NCI-H524 (cell line): ENCODE measurements around the gene CALD1.

Experiments used
- DNase-seq, 2 experiments: peaks; one replicate each; lab custom pipeline; 2025; lab: John Stamatoyannopoulos, UW

CALD1 gene

DNA sequence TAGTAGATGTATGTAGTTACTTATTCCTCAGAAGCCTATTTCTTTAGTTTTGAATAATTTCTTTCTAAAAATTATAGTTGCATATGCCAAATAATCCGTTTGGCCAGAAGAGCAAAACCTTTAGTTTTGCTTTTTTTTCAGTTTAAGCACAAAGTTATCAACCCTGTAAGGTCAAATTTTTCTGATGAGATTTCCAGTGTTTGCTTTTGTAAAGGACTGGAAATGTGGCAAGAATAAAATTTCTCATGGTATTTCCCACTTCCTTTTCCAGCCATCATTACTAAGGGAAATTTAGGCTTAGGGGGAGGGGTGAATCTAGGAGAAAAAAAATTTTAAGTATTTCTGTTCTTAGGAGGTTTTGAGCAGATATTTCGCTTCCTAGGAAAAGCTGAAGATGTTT, 7.6 kb downstream of the CALD1 start:
- no peak for DNase-seq

DNA sequence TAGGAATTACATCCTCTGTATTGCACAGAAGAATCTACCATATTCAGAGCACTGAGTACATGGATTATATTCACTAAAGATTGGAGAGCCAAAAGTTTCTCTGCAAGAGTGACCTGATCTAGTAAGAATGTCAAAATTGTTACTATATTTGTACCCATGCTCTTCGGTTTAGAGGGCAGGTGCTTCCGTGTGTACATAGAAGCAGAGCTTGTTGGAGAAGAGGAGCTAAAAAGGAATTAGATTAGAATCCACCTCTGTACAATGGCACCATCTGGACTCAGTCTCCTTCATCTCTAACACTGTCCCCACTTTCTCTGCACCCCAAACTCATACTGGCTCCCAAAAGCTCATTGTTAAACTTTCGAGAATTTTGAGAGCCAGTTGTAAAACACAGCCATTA, 8.3 kb downstream of the CALD1 start:
- no peak for DNase-seq

DNA sequence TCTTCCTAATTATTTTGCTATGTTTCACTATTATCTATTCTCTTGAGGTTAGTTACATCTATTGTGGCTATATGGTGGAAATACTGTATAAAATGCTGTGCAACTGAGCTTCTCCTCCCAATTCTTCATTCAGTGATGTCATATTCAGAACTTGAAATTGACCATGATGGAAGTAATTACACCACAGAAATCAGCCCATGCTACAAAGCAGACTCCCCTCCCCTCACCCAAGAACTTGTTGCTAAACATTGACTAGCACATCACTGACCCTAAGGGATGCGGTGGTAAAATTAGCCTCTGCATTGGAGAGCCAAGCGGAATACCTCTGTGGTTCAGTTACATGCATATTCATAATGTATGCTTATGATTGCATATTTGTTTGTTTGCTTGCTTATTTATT, 8.8 kb downstream of the CALD1 start:
- DNase-seq = no peak

DNA sequence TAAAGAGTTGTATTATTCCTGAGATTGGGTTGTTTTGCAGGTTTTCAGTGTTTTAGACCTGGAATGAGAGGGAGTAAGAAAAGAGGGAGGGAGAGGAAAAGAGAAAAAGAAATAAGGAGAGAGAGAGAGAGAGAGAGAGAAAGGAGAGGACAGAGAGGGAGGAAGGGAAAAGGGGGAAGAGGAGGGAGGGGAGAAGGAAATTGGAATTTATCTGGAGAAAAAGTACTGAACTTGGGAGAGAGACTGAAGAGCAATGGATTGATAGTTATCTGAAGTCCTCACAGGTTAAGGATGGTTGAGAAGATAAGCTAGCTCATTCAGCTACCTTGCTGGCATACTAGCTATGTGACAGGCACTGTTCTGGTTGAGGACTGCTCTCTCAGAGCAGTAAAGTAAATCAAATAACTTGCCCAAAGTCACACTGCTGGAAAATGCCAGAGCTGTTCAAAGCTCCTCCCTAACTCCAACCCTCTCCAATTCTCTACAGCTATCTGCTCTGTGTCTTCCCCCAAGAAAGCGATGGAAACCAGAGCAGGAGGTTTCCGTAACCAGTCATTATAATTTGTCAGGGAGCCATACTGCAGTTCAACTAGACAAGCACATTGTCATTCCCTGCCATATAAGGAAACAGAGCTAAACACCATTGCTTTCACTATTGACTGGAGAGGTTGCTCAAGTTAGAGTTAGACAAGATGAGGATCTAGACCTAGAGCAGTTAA, 10.7 kb downstream of the CALD1 start:
- DNase-seq = no peak

DNA sequence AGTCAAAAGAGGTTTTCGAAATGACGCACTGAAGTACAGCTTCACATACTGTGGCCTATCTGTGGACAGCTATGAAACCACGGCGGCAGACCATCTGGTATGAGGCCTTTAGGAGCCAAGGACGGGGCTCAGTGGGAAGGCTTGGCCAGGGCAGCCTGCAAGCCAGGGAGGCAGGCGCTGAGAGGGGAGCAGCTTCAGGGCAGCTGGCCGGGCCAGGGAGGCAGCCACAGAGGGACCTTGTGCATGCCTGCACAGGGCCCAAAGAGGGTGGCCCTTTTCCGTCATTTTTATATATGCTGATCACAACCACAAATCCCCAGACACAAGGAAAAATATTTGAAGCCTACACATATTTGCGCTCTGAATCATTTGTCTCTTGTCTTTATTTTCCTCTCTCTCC, 13.5 kb downstream of the CALD1 start:
- no peak for DNase-seq

DNA sequence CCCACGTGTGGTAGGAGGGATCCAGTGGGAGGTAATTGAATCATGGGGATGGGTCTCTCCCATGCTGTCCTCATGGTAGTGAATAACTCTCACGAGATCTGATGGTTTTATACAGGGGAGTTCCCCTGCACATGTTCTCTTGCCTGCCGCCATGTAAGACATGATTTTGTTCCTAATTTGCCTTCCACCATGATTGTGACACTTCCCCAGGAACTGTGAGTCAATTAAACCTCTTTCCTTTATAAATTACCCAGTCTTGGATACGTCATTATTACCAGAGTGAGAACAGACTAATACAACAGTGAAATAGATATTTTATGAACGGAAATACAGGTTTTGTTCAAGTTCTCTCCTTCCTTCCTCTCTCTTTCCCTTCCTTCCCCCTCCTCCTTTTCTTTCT, 15.8 kb downstream of the CALD1 start:
- no peak for DNase-seq

DNA sequence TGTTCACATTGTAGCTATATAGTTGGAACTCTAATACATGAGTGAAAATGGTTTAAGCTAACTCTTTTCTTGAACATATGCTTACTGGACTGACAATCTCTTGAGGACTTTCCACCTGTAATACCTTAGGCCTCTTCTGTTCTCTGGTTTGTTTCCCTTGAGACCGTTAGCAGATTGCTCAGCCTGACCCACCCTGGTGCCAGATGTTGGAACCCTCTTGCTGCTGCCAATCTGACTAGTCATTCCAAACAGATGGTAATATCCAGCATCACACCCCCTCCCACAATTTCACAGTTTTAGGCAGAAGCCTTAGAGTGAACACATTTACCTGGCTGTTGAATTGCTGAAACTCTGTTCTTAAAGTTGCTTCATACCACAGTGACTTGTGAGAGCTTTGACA, 18.7 kb downstream of the CALD1 start:
- DNase-seq = peak; percentile 90 to 97

DNA sequence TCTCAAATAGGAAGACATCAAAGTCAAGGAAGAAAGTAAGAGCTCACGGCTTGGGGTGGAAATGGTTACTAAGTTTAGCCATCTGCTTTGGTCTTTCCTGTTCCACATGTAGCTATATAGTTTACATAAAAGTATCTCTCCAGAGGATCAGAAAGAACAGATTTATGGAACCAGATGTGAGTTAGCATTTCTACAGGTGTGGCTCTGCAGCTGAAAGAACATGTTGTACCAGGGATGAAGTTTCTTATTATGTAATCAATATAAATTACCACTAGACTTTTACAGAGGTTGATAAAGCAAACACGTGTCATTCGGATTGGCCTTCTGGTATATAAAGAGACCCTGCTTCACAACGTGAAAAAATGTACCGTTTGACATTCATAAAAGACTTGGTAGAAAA, 19.9 kb downstream of the CALD1 start:
- DNase-seq = peak in 1 of 2 experiments; percentile 41

DNA sequence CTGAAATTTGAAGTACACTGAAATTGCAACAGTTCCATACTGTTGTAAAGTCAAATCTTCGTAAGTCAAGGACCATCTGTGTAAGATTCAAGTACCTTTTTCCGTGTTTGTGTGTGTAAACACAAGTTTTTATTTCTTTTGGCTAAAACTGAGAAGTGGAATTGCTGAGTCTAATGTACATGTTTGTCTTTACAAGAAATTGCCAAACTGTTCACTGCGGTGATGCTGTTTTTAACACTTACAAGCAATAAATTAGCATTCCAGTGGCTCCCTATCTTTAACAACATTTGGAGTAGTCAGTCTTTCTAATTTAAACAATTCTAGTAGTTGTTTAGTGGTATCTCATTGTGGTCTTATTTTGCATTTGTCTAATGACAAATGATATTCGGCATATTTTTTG, 23.3 kb downstream of the CALD1 start:
- DNase-seq = no peak

DNA sequence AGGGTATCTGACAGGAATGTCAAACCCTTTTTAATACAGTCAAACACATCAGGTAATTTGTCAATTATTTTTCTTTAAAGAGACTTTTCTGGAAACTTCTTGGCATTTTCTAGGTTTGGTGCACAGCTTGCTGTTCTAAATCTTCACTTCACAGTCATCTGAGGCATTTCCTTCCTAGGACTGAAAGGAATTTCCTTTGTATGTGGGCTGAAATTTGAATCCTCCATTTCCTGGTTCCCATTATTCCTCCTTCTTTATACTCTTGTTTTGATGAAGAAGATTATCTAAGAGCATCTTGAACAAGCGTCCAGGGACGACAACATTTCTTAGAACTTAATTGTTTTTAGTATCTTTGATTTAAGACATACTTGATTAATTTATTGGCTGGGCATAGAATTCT, 24.9 kb downstream of the CALD1 start:
- DNase-seq = no peak

DNA sequence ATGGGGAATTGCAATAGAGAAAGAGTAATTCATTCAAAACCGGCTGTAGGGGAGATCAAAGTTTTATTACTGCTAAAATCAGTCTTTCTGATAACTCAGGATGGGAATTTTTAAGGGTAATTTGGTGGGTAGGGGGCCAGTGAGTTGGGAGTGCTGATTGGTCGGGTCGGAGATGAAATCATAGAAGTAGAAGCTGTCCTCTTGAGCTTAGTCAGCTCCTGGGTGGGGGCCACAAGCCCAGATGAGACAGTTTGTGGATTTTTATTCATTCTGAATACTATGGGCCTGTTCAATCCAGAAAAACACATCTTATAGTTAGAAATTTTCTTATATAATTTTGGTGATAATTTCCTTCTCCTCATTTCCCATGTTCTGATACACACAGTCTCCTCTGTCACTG, 25.4 kb downstream of the CALD1 start:
- DNase-seq = no peak

DNA sequence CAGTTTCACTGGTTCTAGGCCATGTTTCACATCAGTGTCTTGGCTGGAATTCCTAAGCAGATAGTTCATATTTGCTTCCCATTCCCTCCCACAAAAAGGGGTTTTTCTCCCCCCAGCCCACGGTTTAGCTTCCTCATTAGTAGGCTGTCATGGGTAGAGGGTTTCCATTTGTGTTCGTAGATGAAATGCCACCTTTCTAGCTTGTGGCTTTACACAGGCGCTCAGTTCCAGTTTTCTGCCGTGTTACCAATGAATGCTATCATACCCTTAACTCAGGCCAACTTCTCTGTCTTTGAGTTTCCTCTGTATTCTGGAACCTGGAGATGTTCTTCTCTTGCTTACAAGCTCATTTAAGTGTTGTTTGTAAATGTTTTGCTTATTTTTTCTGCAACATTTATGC, 26.8 kb downstream of the CALD1 start:
- DNase-seq = no peak

DNA sequence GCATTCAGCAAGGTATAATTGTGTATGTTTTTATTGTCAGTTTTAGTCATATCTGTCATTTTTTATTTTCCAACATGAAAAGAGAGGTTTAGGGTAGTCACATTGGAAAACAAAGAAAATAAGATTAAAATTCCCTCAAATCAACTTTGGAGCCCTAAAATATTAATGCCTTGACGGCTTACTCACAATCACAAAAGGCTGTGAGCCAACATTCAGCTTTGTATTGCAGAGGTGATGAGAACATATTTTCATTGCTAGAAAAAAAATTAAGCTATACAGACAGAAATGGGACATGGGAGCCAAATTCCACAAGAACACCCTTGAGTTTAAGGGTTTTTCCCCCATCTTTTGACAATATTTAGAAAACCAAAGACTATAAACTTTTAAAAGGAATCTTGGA, 30.2 kb downstream of the CALD1 start:
- DNase-seq = no peak

DNA sequence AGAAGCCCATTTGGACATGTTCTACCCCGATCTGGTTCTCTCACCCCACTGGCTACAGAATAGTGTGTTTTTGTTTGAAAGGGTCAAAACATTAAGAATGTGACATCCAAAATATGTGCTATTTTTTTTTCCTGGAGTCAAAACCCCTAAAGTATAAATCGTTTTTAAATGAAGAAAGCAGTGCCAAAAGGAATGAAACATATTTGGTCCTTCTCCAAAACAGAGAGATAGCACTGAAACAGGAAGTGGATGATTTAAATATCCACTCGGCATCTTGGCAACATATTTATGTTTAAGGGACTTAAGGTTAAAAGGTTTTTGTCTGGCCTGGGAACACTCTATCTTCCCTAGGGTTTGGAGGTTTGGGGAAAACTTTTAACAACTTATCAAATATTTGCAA, 32.3 kb downstream of the CALD1 start:
- no peak for DNase-seq

DNA sequence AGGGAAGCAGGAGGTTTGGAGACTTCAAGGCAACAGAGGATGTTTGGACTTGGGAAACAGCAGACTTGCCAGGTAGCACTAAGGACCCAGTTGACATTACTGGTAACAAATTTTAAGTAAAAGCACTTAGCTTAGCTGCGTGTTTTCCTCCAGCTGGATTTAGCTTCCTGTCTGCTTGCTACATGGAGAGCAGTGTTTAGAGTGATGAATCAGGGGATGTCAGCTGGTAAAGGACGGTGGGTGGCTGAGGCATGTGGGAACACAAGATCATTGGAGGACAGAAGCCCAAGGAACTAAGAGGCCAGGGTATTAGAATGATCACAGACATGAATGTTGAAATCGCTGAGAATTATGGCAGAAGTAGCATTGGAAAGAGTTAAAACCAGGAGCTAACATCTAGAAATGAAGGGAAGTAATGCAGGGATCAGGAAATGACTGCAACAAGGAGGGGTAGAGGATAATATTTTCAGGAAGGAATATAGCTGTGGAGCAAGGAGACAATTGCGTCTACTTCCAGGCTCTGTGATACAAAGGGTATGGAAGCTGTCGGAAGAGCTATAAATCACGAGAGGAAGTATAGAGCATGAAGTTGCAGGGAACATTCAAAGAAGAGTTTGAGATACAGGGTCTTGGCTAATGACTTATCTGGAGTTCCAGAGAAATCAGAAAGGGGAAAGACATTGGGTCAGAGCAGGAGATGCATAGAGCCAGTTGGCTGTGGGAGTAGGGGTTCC, 34.4 kb downstream of the CALD1 start:
- no peak for DNase-seq

DNA sequence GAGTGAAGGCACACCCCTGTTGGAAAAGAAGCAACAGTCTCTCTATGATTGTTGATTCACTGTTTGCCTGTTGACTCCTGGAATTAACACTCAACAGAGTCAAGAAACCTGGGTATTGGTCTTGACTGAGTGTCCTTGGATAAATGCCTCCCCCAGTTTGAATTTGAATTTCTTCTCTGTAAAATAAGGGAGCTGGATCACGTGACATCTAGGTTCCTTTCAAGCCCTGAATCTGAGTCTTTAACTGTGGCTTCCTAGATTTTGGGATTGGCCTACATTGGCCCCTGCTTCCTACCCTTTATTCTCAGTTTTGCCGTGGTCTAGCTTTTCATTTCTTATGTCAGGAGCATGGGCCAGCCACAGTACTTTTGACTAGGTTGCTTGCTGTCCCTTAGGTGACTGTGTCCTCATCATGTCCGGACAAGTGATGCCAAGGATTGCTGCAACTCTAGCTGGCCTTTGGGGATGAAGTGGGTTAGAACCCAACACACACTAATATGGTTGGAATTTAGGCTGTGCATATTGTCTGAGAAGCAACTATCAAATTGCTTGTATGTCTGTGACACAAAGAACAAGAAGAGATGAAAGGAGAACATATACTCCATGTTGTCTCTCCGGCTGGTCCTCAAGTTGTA, 35.4 kb downstream of the CALD1 start:
- DNase-seq = no peak

DNA sequence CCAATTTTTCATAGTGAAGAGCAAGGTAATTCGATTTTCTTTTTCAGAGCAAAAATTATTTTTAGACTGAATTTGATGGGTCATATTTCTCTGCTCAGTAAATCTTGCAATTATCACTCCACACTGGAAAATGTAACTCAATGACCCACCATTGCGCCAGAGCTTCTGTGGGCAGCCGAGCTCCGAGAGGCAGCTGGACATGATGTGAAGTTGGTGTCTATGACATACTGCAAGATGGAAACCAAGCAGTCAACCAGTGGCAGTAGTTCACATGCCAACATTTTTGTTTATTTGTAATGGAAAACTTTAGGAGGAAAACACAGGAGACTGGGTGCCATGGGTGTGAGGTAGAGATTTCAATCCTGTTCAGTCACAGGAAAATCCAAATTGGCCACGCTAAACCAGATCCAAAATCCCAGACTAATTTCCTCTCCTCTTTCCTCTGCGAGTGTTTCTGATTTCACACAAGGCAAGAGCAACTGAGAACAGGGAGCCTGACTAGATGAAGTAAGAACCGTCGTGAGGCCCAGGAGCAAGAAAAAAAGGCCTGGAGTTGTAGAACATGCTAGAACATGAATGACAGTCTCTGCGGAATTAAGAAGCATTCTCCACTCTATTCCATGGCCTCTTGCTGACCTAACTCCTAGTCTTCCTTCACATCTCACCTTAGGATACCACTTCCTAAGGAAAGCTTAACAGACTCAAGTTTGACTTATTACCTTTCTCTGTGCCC, 39.3 kb downstream of the CALD1 start:
- DNase-seq = no peak

DNA sequence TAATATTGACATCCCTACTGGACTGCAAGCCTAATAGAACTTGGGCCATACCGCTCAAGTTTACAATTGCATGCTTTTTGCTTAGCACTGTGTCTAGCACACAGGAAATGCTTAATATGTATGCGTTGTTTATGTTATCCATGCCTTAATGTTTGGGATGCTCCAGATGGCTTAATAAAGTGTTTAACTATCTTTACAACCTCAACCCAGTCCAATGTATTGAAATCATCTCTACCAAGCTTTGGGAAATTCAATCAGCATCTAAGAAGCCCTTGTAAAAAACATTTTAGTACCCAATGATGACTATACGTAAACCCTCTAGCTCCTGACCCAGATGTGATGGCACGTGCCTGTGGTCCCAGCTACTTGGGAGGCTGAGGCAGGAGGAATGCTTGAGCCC, 40.0 kb downstream of the CALD1 start:
- DNase-seq = no peak

DNA sequence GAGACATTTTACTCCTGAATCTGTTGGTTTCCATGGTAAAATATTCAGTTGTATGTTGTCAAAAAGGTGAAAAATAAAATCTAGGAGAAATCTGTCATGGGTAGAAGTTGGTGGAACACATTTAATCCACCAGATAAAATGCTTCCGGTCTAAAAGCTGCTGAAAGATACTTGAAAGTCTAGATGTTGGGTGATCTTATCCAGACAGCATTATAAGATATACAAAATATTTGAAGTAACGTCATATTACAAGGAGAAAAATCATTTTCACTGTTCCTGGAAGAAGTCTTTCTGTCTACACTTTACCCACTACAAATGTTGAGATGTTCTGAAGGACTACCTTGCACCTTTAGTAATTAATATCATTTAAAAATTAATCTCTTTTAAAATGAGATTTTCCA, 40.9 kb downstream of the CALD1 start:
- DNase-seq = no peak

DNA sequence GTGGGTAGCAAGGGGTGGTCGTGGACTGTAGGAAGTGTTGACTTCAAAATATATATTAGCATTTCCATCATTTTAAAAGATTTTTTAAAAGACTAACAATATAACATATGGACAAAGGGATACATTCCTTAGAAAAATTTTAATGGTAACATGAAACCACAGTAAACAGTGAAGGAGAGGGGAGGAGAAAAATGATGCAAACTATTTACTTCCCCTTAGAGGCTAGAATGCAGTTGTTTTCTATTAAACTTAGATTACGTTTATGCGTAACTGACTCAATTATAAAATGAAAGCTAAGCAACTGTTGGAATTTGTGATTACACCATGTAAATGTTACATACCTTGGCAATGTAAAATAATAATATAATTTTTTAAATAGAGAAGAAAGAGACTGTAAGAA, 41.3 kb downstream of the CALD1 start:
- DNase-seq = no peak

DNA sequence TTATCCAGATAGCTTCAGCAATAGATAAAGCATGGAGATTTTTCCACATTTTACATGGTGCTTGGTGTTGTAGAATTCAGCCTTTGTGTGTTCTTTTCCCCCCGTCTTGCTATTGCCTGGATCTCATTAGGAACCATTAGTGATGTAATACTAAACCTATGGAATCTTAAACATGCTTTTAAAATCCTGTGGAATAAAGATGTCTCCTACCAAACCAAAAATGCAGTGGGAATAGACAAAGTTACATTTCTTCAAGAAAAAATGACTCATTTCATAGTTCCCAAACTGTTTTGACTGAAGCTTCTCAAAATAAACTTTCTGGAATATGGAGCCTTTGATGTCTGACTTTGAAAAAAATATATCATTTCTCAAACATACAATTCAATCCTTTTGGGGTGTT, 44.0 kb downstream of the CALD1 start:
- no peak for DNase-seq

DNA sequence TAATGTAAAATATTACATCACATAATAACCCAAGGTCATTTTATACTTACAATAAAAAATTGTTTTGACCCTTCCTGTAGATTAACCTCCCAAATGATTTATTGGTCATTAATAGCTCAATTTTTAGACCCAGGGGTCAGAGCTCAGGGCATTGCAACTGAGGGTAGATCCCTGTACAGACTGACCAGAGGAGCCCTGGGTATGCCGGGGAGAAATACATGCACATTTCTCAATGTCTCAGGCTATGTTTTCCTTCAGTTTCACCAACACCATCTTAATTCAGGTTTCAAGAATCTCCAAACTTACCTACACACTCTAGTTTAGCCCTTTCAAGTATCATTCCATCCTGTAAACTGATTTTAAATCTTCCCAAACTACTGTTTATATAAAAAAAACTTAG, 46.2 kb downstream of the CALD1 start:
- DNase-seq = no peak

DNA sequence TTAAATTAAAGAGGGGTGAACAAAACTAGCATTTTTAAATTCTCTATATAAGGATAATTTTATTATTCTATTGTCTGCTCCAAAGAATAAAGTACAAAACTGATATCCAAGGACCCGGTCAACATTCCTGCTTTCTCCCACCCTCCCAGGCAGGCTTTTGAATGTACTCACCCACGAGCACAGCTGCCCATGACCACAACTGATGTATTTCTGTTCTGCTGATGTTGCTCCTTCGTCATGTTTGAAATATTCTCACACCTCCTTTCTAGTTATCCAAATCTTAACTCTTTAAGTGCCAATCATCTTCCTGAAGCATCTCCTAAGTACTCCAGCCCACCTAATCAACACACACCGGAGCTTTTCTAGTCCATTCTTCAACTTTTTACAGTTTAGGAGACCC, 46.7 kb downstream of the CALD1 start:
- no peak for DNase-seq
